Measurements from ENCODE around the gene CRYAB.
"Not testable (repeated sequence)": the region's sequence is repeated elsewhere in the genome, so short reads cannot be mapped to it uniquely, and the experiment has no call there.

Gene CRYAB

DNA sequence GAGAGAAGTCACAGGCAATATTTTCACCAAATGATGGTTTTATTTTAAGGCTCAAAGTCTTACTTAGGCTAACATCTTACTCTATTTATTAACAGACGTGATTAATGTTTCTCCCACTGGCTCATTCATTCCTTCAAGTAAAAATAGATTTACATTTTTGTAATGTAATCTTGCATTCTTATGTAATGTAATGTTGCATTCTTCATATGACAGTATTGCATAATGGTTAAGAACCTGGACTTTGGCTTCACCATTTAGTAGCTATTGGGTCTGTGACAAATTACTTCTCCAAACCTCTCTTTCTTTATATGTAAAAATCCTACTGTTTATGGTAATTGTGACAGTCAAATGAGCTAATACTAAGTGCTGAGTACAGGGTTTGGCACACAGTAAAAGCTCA lies 22.3 kb upstream of the CRYAB start:
- TF ChIP-seq, protein P1, sequence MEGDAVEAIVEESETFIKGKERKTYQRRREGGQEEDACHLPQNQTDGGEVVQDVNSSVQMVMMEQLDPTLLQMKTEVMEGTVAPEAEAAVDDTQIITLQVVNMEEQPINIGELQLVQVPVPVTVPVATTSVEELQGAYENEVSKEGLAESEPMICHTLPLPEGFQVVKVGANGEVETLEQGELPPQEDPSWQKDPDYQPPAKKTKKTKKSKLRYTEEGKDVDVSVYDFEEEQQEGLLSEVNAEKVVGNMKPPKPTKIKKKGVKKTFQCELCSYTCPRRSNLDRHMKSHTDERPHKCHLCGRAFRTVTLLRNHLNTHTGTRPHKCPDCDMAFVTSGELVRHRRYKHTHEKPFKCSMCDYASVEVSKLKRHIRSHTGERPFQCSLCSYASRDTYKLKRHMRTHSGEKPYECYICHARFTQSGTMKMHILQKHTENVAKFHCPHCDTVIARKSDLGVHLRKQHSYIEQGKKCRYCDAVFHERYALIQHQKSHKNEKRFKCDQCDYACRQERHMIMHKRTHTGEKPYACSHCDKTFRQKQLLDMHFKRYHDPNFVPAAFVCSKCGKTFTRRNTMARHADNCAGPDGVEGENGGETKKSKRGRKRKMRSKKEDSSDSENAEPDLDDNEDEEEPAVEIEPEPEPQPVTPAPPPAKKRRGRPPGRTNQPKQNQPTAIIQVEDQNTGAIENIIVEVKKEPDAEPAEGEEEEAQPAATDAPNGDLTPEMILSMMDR (conservative IDR thresholded peaks at IDR 0.05), result no peak

GRCh38 chr11:111933176-111933575 lies 21.6 kb upstream of the CRYAB start:
- H3K27ac ChIP-seq, result not testable (repeated sequence)

More for the DNA sequence above, 22.3 kb upstream of the CRYAB start:
- H3K27ac ChIP-seq, result no peak overlapping the region

GRCh38 chr11:111932611-111932950 lies 21.0 kb upstream of the CRYAB start:
- TF ChIP-seq, protein P1 (conservative IDR thresholded peaks at IDR 0.05), result no peak

DNA sequence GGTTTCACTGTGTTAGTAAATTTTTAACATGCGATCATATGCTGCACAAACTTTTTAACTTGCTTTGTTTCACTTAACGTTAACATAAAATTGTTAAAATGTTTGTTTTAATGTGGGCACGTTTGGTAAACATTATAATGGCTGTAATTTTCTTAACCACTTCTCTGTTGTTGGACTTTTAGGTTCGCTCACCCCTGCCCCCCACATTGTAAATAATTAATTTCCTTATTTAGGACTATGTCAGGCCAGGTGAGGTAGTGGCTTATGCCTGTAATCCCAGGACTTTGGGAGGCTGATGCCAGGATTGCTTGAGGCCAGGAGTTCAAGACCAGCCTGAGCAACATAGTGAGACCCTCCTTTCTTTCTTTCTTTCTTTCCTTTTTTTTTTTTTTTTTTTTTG lies 18.9 kb upstream of the CRYAB start:
- H3K27ac ChIP-seq, result peak overlapping the region; percentile 53
- TF ChIP-seq, protein P1 (conservative IDR thresholded peaks at IDR 0.05), result no peak

More at GRCh38 chr11:111932611-111932950, 21.0 kb upstream of the CRYAB start:
- no peak overlapping the region for H3K27ac ChIP-seq

DNA sequence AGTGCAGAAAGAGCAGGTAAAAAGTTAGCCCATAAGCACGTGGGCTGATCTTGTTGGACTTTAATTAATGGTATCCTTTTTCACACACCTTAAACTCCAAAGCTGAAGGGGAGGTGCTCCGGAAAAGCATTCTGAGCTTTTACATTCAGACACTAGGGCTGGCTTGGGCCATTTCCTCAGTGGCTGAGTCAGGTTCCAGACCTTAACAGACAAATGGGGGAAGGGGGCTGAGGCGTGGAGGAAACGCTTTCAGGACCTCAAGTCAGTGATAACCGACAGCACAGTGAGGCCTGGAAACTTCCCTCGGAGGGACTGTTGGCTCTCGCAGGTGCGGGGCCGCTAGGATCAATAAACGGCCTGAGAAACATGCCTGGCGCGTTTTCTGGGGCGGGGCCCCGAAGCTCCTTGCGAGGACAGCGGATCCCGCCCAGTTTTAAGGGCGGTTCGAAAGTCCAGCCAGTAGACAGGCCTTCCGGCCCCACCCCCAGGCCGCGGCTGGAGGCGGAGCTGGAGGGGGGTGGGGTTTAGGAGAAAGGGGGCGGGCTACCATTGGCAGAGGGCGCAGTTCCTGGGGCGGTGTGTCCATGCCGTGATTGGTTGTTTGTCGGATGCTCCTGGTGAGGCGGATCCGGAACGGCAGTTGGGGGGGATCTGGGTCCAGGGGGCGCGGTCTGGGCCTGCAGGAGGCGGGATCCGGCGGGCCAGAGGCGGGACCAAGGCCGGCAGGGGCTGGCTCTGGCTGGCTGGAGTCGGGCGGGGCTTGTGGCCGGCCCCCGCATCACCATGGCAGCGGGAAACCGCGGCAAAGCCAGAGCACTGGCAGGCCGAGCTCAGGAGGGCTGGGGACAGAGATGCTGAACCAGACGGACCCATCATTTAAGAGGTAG lies 15.2 kb upstream of the CRYAB start:
- TF ChIP-seq, protein P1 (conservative IDR thresholded peaks at IDR 0.05), result no peak
- peak overlapping the region; percentile 85 for H3K27ac ChIP-seq

DNA sequence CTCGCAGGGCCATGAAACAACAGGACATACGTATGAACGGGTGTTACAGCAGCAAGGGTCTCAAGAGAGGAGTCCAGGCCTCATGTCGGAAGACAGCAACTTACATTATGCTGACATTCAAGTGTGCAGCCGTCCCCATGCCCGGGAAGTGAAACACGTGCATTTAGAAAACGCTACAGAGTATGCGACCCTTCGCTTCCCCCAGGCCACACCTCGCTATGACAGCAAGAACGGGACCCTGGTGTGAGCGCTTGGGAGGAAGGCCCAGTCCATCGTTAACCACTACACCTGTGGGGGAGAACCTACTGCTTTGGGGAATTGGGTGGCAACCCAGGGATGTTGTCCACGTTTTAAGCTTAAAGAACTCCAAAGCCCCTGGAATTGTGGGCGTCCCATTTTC lies 14.4 kb upstream of the CRYAB start:
- H3K27ac ChIP-seq, result peak overlapping the region; percentile 85

DNA sequence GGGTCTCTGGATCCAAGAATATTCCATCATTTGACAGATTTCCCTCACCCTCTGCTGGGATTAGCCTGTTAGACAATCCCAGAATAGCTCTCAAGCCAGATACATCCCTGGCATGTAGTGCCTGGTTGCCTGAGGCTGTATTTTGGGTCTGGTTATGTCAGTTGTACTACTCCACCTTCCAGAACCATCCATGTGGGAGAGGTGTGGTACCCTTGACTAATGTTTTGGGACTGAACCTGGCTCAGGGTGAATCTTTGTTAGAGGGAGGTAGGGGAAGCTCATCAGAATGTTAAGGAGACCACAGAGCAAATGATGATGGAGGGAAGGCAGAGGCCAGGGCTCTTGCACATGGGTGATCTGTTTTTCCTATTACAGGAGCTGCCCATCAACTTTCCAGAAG lies 12.4 kb upstream of the CRYAB start:
- TF ChIP-seq, protein P1 (conservative IDR thresholded peaks at IDR 0.05), result no peak
- H3K27ac ChIP-seq, result peak overlapping the region; percentile 12; the same call in 1 of the 2 replicates

More for the DNA sequence above, 14.4 kb upstream of the CRYAB start:
- TF ChIP-seq, protein P1 (conservative IDR thresholded peaks at IDR 0.05), result no peak

DNA sequence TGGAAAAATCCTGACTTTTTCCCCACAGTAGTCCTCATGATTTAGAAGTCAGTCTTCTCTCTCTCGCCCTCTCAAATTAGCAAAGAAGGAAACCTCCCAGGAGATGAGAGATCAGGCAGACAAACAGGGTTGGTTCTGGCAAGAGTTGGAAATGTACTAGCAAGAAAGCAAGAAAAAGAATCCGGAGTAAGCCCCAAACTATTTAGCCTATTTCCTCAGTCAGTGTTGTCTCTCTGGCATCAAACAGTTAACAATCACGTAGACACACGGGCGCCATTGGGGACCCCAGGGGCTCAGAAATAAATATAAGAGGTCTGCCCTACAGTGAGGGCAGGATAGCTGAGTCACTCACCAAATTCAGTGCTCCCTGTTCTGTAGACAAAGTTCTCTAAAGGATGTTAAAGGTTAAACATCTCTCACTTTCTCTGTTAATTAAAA lies 11.8 kb upstream of the CRYAB start:
- no peak overlapping the region for H3K27ac ChIP-seq
- TF ChIP-seq, protein P1 (conservative IDR thresholded peaks at IDR 0.05), result no peak
